ENCODE measurements around the gene CDPF1.

Gene CDPF1

GRCh38 chr22:46286941-46287872 lies 37.1 kb upstream of the CDPF1 start:
- Histone ChIP-seq H3K27ac (no peak overlapping the region), H3K36me3 (ENCODE audit: insufficient read depth, low read length) (no peaks in the 10 kb centered on the region), H3K9ac (ENCODE audit: insufficient read length) (no peak overlapping the region)

GRCh38 chr22:46286006-46286405 lies 35.9 kb upstream of the CDPF1 start:
- no peak for TF ChIP-seq POLR2AphosphoS5 (IDR thresholded peaks at IDR 0.05; ENCODE audit: borderline replicate concordance, low read depth, low read length)
- no peak for TF ChIP-seq EZH2 (IDR thresholded peaks at IDR 0.05)
- TF ChIP-seq FOXP2 (optimal IDR thresholded peaks at IDR 0.05; ENCODE audit: control extremely low read depth, extremely low read length, insufficient read depth): no peak
- Histone ChIP-seq H3K4me3 (no peak overlapping the region), H3K9me3 (ENCODE audit: low read depth, low read length) (no peaks in the 10 kb centered on the region), H3K9ac (ENCODE audit: insufficient read length) (no peak overlapping the region), H3K36me3 (ENCODE audit: insufficient read depth, low read length) (no peaks in the 10 kb centered on the region), H3K27ac (no peak overlapping the region)
- no peak for DNase-seq (ENCODE audit: low read depth, low spot score)

More at GRCh38 chr22:46286941-46287872, 37.1 kb upstream of the CDPF1 start:
- TF ChIP-seq FOXP2 (optimal IDR thresholded peaks at IDR 0.05; ENCODE audit: control extremely low read depth, extremely low read length, insufficient read depth) (no peak), EZH2 (IDR thresholded peaks at IDR 0.05) (no peak), POLR2AphosphoS5 (IDR thresholded peaks at IDR 0.05; ENCODE audit: borderline replicate concordance, low read depth, low read length) (no peak)
- no peak for DNase-seq (ENCODE audit: low read depth, low spot score)
- no peak overlapping the region for H3K4me3 ChIP-seq
- H3K9me3 ChIP-seq (ENCODE audit: low read depth, low read length): no peaks in the 10 kb centered on the region

- H3K9me3 ChIP-seq (ENCODE audit: low read depth, low read length): no peaks in the 10 kb centered on the region
- TF ChIP-seq EZH2 (IDR thresholded peaks at IDR 0.05): no peak
- no peak overlapping the region for H3K4me3 ChIP-seq
- H3K36me3 ChIP-seq (ENCODE audit: insufficient read depth, low read length): no peaks in the 10 kb centered on the region
- H3K9ac ChIP-seq (ENCODE audit: insufficient read length): no peak overlapping the region
- no peak for DNase-seq (ENCODE audit: low read depth, low spot score)
- no peak overlapping the region for H3K27ac ChIP-seq
Measured at GRCh38 chr22:46281866-46282678, 32.0 kb upstream of the CDPF1 start.

GRCh38 chr22:46280999-46281623 lies 31.0 kb upstream of the CDPF1 start:
- Histone ChIP-seq H3K9ac (ENCODE audit: insufficient read length) (no peak overlapping the region), H3K36me3 (ENCODE audit: insufficient read depth, low read length) (no peaks in the 10 kb centered on the region), H3K4me3 (no peak overlapping the region), H3K9me3 (ENCODE audit: low read depth, low read length) (no peaks in the 10 kb centered on the region), H3K27ac (no peak overlapping the region)
- TF ChIP-seq EZH2 (IDR thresholded peaks at IDR 0.05): no peak
- no peak for TF ChIP-seq POLR2AphosphoS5 (IDR thresholded peaks at IDR 0.05; ENCODE audit: borderline replicate concordance, low read depth, low read length)
- no peak for TF ChIP-seq FOXP2 (optimal IDR thresholded peaks at IDR 0.05; ENCODE audit: control extremely low read depth, extremely low read length, insufficient read depth)
- no peak for DNase-seq (ENCODE audit: low read depth, low spot score)

GRCh38 chr22:46280063-46280817 lies 30.1 kb upstream of the CDPF1 start:
- H3K9ac ChIP-seq (ENCODE audit: insufficient read length): no peak overlapping the region
- peaks cover 7% of the 10 kb centered on the region for H3K36me3 ChIP-seq (ENCODE audit: insufficient read depth, low read length)
- no peak overlapping the region for H3K27ac ChIP-seq
- H3K4me3 ChIP-seq: no peak overlapping the region
- H3K9me3 ChIP-seq (ENCODE audit: low read depth, low read length): no peaks in the 10 kb centered on the region
- no peak for DNase-seq (ENCODE audit: low read depth, low spot score)
- TF ChIP-seq FOXP2 (optimal IDR thresholded peaks at IDR 0.05; ENCODE audit: control extremely low read depth, extremely low read length, insufficient read depth) (no peak), POLR2AphosphoS5 (IDR thresholded peaks at IDR 0.05; ENCODE audit: borderline replicate concordance, low read depth, low read length) (no peak), EZH2 (IDR thresholded peaks at IDR 0.05) (no peak)

GRCh38 chr22:46278656-46279645 lies 28.9 kb upstream of the CDPF1 start:
- Histone ChIP-seq H3K9me3 (ENCODE audit: low read depth, low read length) (no peaks in the 10 kb centered on the region), H3K9ac (ENCODE audit: insufficient read length) (no peak overlapping the region), H3K36me3 (ENCODE audit: insufficient read depth, low read length) (peaks cover 8% of the 10 kb centered on the region), H3K4me3 (no peak overlapping the region), H3K27ac (no peak overlapping the region)
- no peak for DNase-seq (ENCODE audit: low read depth, low spot score)
- TF ChIP-seq FOXP2 (optimal IDR thresholded peaks at IDR 0.05; ENCODE audit: control extremely low read depth, extremely low read length, insufficient read depth) (no peak), EZH2 (IDR thresholded peaks at IDR 0.05) (no peak), POLR2AphosphoS5 (IDR thresholded peaks at IDR 0.05; ENCODE audit: borderline replicate concordance, low read depth, low read length) (no peak)

GRCh38 chr22:46276563-46276962 lies 26.5 kb upstream of the CDPF1 start:
- Histone ChIP-seq H3K4me3 (no peak overlapping the region), H3K9ac (ENCODE audit: insufficient read length) (no peak overlapping the region), H3K9me3 (ENCODE audit: low read depth, low read length) (no peaks in the 10 kb centered on the region), H3K27ac (no peak overlapping the region), H3K36me3 (ENCODE audit: insufficient read depth, low read length) (peaks cover 8% of the 10 kb centered on the region)
- DNase-seq (ENCODE audit: low read depth, low spot score): no peak
- TF ChIP-seq POLR2AphosphoS5 (IDR thresholded peaks at IDR 0.05; ENCODE audit: borderline replicate concordance, low read depth, low read length) (no peak), FOXP2 (optimal IDR thresholded peaks at IDR 0.05; ENCODE audit: control extremely low read depth, extremely low read length, insufficient read depth) (no peak), EZH2 (IDR thresholded peaks at IDR 0.05) (no peak)
